ENCODE measurements around the gene HVCN1. TPM values are rescaled to one million over a fixed set of nuclear protein-coding genes. Genes with fewer than 3 reads are reported as not detected.

HVCN1 gene
- total and polyA plus RNA-seq, 2 of the 13 experiments (the other 11 are each of a cell fraction or from before 2014, with no cell fraction given), result 0.49 to 1.3 TPM

GRCh38 chr12:110702081-110702480 is 13.2 kb upstream of the HVCN1 start:
- H3K27ac ChIP-seq (ENCODE audit: extremely low read length, insufficient read depth, low read length), result no peak overlapping the region
- no peak overlapping the region for H3K4me3 ChIP-seq (replicated peaks in 1 of 3; ENCODE audit: insufficient read depth in 1 of 3, low read depth in 2 of 3, low read length in 3 of 3)
- peaks cover 0 to 10% of the 10 kb centered on the region in 2 experiments; a peak in 1 of 5 replicates for H3K27me3 ChIP-seq (ENCODE audit: control insufficient read depth in 1 of 2, insufficient read depth in 2 of 2, low read length in 2 of 2)
- no peak overlapping the region for H3K4me2 ChIP-seq (ENCODE audit: low read depth, low read length)
- FAIRE-seq (no peak), DNase-seq (ENCODE audit: low spot score) (no peak), ATAC-seq (no peak)
- no TSS peak for BruUV-seq (replicated peaks)
- WGBS (ENCODE audit: low lambda C conversion rate), result 73% methylated on average over 5 of the region's 5 CpGs
- in situ Hi-C loops (cut with HindIII; ENCODE audit: extremely low pct_ligation_motif_present, low pct_unique_long_range_greater_than_20kb) (loop anchor here (5.0 kb wide), 1 partner anchor 125 kb away; no protein-coding TSS in a partner anchor), intact Hi-C loops (cut with micrococcal nuclease; ENCODE audit: unreplicated experiment) (no loop called here)
- no peak overlapping the region for H3K9ac ChIP-seq (ENCODE audit: insufficient read depth, low read depth, low read length)
- CTCF ChIA-PET (ENCODE audit: low intra/inter-chr PET ratio, low total read pairs), result no interaction called here
- no peak for TF ChIP-seq ZMYM2 (CRISPR knock-in tag; IDR thresholded peaks at IDR 0.05)
- TF ChIP-seq CTCF (CRISPR knock-in tag; IDR thresholded peaks at IDR 0.05), result no peak
- TF ChIP-seq POGZ (CRISPR knock-in tag; IDR thresholded peaks at IDR 0.05), result no peak
- TF ChIP-seq ZNF232 (CRISPR knock-in tag; IDR thresholded peaks at IDR 0.05; ENCODE audit: borderline replicate concordance), result no peak
- H2AFZ ChIP-seq (ENCODE audit: low read length), result no peak overlapping the region
- POLR2A ChIA-PET, result no interaction called here
- H4K20me1 ChIP-seq (ENCODE audit: insufficient read depth, low read length), result no peaks in the 10 kb centered on the region
- no peaks in the 10 kb centered on the region for H3K36me3 ChIP-seq (replicated peaks in 1 of 2; ENCODE audit: control insufficient read depth in 1 of 2, insufficient read depth in 2 of 2, low read length in 2 of 2)
- H3K4me1 ChIP-seq (ENCODE audit: insufficient read depth, low read length), result peaks cover 29% of the 10 kb centered on the region
- no peaks in the 10 kb centered on the region for H3K9me3 ChIP-seq (ENCODE audit: low read length)
- no peaks in the 10 kb centered on the region for H3K79me2 ChIP-seq (ENCODE audit: insufficient read depth, low read length)

- FAIRE-seq, result no peak
- DNase-seq (ENCODE audit: low spot score), result peak; percentile 39
- in situ Hi-C loops (cut with HindIII; ENCODE audit: extremely low pct_ligation_motif_present, low pct_unique_long_range_greater_than_20kb), result loop anchor here (5.0 kb wide), 1 partner anchor 127 kb away; no protein-coding TSS in a partner anchor
- CTCF ChIA-PET (ENCODE audit: low intra/inter-chr PET ratio, low total read pairs), result interaction anchor here (1.2 kb wide), 1 partner anchor 126 kb away, joined by 4 read pairs; no protein-coding TSS in a partner anchor
- Histone ChIP-seq H3K9ac (ENCODE audit: insufficient read depth, low read depth, low read length) (no peak overlapping the region), H2AFZ (ENCODE audit: low read length) (no peak overlapping the region), H3K79me2 (ENCODE audit: insufficient read depth, low read length) (no peaks in the 10 kb centered on the region), H3K27ac (ENCODE audit: extremely low read length, insufficient read depth, low read length) (no peak overlapping the region), H3K36me3 (replicated peaks in 1 of 2; ENCODE audit: control insufficient read depth in 1 of 2, insufficient read depth in 2 of 2, low read length in 2 of 2) (no peaks in the 10 kb centered on the region), H3K4me2 (ENCODE audit: low read depth, low read length) (peak overlapping the region; percentile 98), H3K4me1 (ENCODE audit: insufficient read depth, low read length) (peaks cover 23% of the 10 kb centered on the region), H3K4me3 (replicated peaks in 1 of 3; ENCODE audit: insufficient read depth in 1 of 3, low read depth in 2 of 3, low read length in 3 of 3) (peak overlapping the region in 1 of 3 experiments; percentile 74; a peak in 2 of 6 replicates), H4K20me1 (ENCODE audit: insufficient read depth, low read length) (no peaks in the 10 kb centered on the region), H3K9me3 (ENCODE audit: low read length) (no peaks in the 10 kb centered on the region), H3K27me3 (ENCODE audit: control insufficient read depth in 1 of 2, insufficient read depth in 2 of 2, low read length in 2 of 2) (peaks cover 0 to 12% of the 10 kb centered on the region in 2 experiments; a peak in 2 of 5 replicates)
- 30% methylated on average over 21 of the region's 28 CpGs for WGBS (ENCODE audit: low lambda C conversion rate)
- peak; percentile 61 for ATAC-seq
- intact Hi-C loops (cut with micrococcal nuclease; ENCODE audit: unreplicated experiment), result loop anchor here (2.0 to 5.0 kb wide), 2 partner anchors 187 to 231 kb away; partner anchors contain the start of genes FAM216A and GPN3
- no TSS peak for BruUV-seq (replicated peaks)
- POLR2A ChIA-PET, result no interaction called here
- TF ChIP-seq ZNF512 (CRISPR knock-in tag; IDR thresholded peaks at IDR 0.05), result no peak
- TF ChIP-seq ZGPAT (CRISPR knock-in tag; IDR thresholded peaks at IDR 0.05), result no peak
Observed at GRCh38 chr12:110699591-110700445, 10.9 kb upstream of the HVCN1 start.
